Activated CD8-positive, alpha-beta memory T cell treated with anti-CD3 and anti-CD28 coated beads for 24 hours (primary cell): Measurements from ENCODE around the gene CASD1.

Experiments
- DNase-seq: peaks from one replicate; pipeline ENCODE4 v3.0.0-alpha.2; 2020

Gene CASD1

GRCh38 chr7:94514140-94514889 lies 4.7 kb downstream of the CASD1 start:
- no peak for DNase-seq

DNA sequence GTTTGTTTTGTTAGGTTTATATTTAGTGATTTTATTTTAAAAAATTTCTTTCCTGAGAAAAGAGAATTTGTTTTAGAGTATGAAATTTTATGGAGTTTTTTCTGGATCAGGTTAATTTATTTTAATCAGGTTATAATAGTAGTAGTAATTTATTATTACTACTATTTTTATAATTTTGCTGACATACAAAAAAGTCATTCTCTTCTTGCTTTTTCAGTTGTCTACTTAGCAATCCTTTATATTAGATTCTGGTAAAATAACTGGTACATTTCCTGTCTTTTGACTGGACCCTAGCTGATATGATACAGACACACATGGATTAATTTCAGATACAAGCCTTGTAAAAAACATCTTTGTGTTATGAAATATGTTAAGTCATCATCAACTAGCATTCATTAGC lies 5.3 kb downstream of the CASD1 start:
- DNase-seq: no peak

DNA sequence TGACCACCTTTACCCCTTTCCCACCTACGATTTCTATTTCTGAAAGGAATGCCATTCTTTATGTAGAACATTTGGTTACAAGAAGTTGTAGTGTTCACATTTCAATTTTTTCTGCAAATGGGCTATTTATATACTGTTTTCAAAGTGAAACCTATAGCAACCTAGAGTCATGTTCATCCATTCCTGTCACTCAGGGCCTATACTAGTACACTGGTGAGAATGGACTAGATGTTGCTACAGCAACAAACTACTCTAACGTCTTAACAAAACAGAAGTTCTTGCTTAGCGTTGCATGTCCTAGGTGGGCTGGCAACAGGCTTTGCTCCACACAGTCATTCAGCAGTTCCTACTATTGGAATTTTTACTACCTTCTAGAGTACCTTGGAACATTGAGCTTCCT lies 16.3 kb downstream of the CASD1 start:
- no peak for DNase-seq

- no peak for DNase-seq
These were observed 19.9 kb downstream of the CASD1 start for GRCh38 chr7:94529516-94529915.

DNA sequence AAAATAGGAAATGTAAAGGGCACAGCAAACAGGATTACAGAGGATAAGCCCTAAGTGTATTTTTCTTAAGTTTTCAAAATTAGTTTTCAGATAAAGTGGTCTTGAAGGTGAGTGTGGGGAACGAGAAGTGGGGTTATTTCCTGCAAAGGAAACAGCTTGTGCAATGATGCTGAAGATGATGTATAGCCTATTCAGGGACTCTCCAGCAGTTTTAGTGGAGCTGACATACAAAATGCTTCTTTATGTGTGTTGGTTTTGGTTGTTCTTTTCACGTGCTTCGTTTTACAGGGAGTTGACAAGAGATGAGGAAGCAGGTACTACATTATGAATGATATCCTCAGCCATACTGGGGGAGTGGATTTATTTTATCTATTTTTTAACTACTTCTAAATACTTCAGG lies 20.5 kb downstream of the CASD1 start:
- DNase-seq: no peak

- no peak for DNase-seq
These were observed 23.1 kb downstream of the CASD1 start for GRCh38 chr7:94532676-94533075.

GRCh38 chr7:94540428-94540827 lies 30.8 kb downstream of the CASD1 start:
- no peak for DNase-seq

GRCh38 chr7:94547126-94547525 lies 37.5 kb downstream of the CASD1 start:
- DNase-seq: no peak

GRCh38 chr7:94556028-94556427 lies 46.4 kb downstream of the CASD1 start:
- no peak for DNase-seq

- no peak for DNase-seq
These were observed 47.6 kb downstream of the CASD1 start for GRCh38 chr7:94557215-94557614.

- DNase-seq: no peak
These were observed 50.4 kb downstream of the CASD1 start for GRCh38 chr7:94559972-94560371.

DNA sequence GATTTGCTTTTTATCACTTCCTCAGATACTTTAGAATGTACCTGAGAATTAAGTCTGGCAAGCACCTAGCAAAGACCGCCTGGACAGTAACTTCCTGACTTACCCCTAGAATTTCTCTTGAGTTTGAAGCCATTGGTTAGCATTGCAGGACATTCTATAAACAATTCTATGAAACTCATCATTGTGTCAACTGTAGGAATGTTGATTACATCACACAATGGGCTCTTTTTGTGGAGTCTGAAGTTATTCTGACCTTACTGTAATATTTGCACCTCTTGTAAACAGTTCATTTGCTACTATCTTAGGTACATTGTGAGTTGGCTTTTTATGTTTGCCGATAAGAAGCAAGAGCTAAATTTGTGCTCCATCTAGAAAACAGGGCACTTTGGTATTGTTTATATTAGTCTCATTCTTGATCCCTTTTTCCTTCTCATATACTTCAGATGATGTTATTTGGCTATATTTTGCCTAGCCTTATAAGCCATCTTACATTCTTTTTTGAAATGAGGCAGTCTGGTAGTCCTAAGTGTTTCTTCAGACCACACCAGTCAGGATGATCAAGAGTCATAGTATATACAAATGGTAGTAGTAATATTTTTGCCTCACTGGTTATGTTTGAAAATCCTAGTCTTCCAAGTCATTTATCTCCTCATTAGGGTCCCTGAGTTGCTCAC lies 52.4 kb downstream of the CASD1 start:
- no peak for DNase-seq

DNA sequence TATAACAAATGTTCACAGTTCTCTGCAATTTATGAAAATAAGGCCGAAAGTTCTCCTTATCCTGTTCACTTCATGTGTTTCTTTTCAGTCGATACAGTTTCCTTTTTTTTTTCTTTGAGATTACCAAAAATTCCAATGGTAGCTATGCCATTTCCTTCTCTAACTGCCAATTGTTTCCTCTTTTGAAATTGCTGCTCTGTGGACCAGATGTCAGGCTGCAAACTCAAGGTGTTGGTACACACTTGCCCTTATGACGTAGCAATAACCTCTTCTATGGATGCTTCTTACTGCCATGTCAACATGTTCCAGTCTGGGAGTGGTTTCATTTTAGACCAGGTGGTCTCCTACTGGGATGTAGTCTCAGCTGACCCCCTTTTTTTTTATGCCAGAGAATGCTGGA lies 52.9 kb downstream of the CASD1 start:
- DNase-seq: no peak

DNA sequence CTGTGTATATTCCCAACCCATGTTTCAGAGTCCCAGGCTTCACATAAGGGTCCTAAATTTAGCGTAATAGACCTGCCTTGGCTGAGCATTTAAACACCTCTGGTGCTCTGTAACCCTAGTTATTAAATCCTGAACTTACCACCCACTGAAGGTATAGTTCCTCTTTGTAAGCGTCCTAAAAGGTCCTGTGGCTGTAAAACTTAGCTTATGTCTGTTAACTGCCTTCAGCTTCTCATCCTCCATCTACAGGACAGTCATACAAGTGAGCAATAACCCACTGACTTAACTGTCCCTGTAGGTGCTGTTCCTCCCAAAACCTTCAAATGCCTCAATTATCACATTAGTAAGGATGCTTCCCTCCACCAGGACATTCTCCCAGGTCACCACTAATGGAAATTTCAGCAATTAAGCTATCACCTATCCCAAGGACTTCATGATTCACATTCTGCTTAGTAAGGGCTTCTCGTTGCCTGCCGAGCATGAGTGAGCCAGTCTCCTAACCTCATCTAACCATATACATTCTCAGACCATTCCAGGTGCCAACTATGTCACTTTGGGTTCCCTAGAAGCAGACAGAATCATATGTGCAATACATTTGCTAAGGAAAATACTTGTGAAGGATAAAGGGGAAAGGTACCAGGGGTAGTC lies 55.8 kb downstream of the CASD1 start:
- no peak for DNase-seq

GRCh38 chr7:94567396-94567795 lies 57.8 kb downstream of the CASD1 start:
- no peak for DNase-seq

- DNase-seq: no peak
These were observed 62.2 kb downstream of the CASD1 start for GRCh38 chr7:94571816-94572215.

DNA sequence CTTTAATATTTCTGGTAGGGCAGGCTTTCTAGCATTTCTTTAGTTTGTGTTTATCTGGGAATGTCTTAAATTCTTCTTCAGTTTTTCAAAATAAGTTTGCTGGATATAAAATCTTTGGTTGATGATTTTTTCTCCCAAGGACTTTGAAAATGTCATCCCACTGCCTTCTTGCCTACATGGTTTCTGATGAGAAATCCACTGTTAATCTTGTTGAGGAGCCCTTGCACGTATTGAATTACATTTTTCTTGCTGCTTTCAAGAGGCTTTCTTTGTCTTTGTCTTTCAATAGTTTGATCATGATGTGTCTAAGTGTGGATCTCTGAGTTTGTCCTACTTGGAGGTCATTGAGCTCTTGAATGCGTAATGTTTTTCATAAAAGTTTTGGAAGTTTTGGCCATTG lies 66.0 kb downstream of the CASD1 start:
- DNase-seq: no peak

DNA sequence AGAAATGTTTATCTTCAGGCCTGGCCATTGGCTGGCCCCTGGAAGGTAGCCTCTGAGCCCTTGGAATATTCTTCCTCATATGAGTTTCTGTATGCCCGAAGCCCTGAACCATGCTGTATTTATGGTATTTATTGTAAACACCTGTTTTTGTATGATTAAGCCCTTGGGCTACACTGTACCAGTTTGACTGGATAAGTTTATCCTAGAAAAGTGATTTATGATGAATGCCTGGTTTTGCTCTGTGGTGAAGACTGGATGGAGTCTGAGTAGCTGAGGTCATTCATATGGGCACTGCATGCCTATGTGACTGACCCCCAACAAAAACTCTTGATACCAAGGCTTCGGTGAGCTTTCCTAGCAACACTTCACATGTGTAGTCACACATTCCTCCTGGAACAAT lies 66.7 kb downstream of the CASD1 start:
- DNase-seq: no peak

- no peak for DNase-seq
These were observed 67.7 kb downstream of the CASD1 start for GRCh38 chr7:94577357-94577756.

- DNase-seq: no peak
These were observed 69.0 kb downstream of the CASD1 start for GRCh38 chr7:94578614-94579013.

GRCh38 chr7:94579470-94579869 lies 69.9 kb downstream of the CASD1 start:
- DNase-seq: no peak

- no peak for DNase-seq
These were observed 71.0 kb downstream of the CASD1 start for GRCh38 chr7:94580601-94581000.

DNA sequence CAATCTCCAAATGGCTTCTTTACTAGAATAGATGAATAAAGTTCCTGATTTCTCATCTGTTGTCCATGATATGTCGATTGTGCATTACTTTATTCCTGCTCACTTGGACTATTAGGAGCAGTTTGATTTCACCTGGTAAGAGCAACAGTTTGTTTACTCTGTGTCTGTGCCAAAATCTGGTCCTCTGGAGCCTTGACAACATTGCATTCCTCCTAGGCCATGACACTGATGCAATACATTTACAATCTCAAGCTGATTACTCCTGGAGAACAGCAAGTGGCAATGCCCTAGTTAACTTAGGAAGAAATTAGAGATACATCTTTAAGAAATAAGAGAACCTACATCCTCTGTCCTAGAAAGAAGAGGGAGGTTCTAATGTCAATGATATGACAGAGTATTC lies 74.5 kb downstream of the CASD1 start:
- DNase-seq: no peak

DNA sequence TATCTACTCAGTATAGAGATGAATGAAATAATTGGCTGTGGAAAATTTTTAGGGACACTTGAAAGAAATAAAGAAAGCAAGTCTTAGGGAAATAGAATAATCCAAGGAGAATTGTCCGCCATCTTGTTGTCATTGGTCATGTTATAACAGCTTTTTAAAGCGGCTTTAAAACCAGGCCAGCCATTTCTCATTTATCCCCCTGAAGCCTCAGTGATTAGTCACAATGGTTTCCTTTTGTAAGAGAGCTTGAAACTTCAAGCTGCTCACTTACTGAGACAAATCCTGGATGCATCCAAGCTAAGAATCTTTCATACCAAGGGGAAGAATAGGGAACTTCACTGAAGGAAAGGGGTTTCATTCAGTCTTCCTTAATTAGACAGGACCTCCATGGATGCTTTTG lies 78.5 kb downstream of the CASD1 start:
- no peak for DNase-seq
